PC-9 (cell line): ENCODE results near the gene CLSTN1.

Source experiments
- EZH2 ChIP-seq: fragments of 200-600 bp; sonication (generic); IDR thresholded peaks from 2 replicates; pipeline ENCODE4 v1.8.0; 2017; ENCODE audit warnings: antibody characterized with exemption, low read depth
- TF ChIP-seq, protein P1 (sequence below): fragments of 200-600 bp; sonication (generic); conservative IDR thresholded peaks from 2 replicates; pipeline ENCODE4 v1.6.1; 2017; ENCODE audit warnings: mixed run types, antibody characterized with exemption, mild to moderate bottlenecking, moderate library complexity

DNA sequence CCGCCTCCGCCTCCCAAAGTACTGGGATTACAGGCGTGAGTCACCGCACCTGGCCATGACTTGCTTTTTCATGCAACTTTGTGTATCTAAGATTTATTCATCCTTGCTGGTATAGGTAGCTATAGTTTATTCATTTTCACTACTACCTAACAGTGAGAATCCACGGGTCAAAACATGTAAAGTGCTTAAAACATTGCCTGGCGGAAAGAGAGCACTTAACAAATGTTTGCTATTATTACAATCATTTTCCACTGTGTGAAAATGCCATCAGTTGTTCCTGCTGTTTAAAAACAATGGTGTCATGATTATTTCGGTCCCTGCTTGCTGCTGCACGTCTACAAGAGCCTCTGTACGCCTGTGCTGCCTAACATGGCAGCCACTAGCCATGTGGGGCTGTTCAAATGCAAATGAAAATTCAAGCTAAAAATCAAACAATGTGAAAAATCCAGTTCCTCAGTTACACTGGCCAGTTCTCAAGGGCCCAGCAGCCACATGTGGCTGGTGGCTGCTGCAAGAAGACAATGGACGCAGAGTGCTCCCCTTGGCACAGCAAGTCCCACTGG, 65.1 kb downstream of the CLSTN1 start:
- TF ChIP-seq, protein P1, sequence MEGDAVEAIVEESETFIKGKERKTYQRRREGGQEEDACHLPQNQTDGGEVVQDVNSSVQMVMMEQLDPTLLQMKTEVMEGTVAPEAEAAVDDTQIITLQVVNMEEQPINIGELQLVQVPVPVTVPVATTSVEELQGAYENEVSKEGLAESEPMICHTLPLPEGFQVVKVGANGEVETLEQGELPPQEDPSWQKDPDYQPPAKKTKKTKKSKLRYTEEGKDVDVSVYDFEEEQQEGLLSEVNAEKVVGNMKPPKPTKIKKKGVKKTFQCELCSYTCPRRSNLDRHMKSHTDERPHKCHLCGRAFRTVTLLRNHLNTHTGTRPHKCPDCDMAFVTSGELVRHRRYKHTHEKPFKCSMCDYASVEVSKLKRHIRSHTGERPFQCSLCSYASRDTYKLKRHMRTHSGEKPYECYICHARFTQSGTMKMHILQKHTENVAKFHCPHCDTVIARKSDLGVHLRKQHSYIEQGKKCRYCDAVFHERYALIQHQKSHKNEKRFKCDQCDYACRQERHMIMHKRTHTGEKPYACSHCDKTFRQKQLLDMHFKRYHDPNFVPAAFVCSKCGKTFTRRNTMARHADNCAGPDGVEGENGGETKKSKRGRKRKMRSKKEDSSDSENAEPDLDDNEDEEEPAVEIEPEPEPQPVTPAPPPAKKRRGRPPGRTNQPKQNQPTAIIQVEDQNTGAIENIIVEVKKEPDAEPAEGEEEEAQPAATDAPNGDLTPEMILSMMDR: no peak
- no peak for TF ChIP-seq EZH2
